Retinal pigment epithelial cell (primary cell): ENCODE data around the gene VMO1.

Experiments used
- DNase-seq: peaks from one replicate; pipeline ENCODE4 v3.0.0-alpha.2; 2010; ENCODE audit warnings: low read depth
- H3K4me3 ChIP-seq: 2 replicates; pipeline ENCODE4 v1.5.1; 2011; ENCODE audit warnings: mild to moderate bottlenecking, low read length, control low read depth, moderate library complexity
- TF ChIP-seq, protein P1 (sequence below): conservative IDR thresholded peaks from 2 replicates; pipeline ENCODE4 v1.5.1; 2011; ENCODE audit warnings: low read depth, low read length, control low read depth, inconsistent platforms

The VMO1 gene

DNA sequence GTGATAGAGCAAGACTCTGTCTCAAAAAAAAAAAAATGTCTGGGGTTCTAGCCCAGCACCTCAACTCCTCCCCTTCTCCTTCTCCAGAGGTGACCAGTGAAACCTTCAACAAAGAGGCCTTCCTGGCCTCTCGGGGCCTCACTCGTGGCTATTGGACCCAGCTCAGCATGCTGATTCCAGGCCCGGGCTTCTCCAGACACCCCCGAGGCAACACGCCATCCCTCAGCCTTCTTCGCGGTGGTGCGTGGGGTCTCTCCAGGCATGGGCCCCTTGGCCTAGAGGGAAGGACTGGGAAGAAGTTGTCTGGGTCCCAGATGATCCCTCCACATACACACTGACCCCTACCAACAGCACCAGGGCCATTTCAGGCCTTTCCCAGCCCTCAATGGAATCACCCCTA is 42.9 kb downstream of the VMO1 start:
- TF ChIP-seq, protein P1, sequence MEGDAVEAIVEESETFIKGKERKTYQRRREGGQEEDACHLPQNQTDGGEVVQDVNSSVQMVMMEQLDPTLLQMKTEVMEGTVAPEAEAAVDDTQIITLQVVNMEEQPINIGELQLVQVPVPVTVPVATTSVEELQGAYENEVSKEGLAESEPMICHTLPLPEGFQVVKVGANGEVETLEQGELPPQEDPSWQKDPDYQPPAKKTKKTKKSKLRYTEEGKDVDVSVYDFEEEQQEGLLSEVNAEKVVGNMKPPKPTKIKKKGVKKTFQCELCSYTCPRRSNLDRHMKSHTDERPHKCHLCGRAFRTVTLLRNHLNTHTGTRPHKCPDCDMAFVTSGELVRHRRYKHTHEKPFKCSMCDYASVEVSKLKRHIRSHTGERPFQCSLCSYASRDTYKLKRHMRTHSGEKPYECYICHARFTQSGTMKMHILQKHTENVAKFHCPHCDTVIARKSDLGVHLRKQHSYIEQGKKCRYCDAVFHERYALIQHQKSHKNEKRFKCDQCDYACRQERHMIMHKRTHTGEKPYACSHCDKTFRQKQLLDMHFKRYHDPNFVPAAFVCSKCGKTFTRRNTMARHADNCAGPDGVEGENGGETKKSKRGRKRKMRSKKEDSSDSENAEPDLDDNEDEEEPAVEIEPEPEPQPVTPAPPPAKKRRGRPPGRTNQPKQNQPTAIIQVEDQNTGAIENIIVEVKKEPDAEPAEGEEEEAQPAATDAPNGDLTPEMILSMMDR: no peak
- no peak overlapping the region for H3K4me3 ChIP-seq
- no peak for DNase-seq

DNA sequence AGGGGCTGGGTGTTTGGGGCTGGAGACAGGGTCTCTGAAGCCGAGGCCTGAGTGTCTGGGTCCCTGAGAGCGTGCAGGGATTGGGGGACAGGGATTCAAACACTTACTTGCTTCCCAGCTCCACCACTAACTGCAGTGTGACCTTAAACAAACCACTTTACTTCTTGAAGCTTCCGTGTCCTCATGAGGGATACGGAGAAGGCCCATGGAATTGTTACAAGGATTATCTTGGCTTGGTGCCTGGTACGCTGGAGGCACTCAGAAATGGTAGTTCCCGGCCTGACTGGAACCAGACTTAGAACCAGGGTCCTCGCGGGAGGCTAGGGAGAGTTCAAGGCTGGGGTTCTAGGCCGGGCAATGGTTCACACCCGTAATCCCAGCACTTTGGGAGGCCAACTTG is 43.5 kb downstream of the VMO1 start:
- H3K4me3 ChIP-seq: no peak overlapping the region
- DNase-seq: no peak
- TF ChIP-seq, protein P1: no peak

DNA sequence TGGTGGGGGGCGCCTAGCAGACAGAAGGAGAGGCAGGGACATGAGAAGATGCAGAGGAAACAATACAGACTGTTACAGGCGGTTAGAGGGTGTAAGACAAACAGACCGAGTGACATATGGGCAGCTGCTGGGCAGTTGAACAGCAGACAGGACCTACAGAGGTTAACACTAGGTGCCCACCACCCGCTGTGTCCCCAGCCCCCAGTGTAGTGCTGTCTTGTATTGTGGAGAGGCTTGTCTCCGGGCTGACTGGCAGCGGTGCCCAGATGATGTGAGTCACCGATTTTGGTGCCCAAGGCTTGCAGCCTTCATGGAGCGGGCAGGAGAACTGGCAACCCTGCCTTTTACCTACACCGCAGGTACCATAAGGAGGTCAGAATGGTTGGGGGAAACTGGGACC is 44.0 kb downstream of the VMO1 start:
- TF ChIP-seq, protein P1: no peak
- no peak for DNase-seq

DNA sequence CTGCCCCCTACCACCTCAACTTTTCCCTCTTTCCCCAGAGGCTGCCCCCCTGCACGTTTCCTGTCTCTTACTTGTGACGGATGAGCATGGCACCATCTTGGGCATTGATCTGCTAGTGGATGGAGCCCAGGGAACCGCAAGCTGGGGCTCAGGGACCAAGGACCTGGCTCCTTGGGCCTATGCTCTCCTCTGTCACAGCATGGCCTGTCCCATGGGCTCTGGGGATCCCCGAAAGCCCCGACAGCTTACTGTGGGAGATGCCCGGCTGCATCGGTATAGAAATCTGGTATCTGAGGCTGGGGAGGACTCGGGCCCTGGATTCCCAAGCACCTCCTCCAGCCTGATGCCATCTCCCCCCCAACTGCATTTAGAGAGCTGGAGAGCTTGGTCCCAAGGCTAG is 44.6 kb downstream of the VMO1 start:
- no peak for DNase-seq
- no peak overlapping the region for H3K4me3 ChIP-seq
- TF ChIP-seq, protein P1: no peak

More for the DNA sequence above, 44.0 kb downstream of the VMO1 start:
- H3K4me3 ChIP-seq: no peak overlapping the region

DNA sequence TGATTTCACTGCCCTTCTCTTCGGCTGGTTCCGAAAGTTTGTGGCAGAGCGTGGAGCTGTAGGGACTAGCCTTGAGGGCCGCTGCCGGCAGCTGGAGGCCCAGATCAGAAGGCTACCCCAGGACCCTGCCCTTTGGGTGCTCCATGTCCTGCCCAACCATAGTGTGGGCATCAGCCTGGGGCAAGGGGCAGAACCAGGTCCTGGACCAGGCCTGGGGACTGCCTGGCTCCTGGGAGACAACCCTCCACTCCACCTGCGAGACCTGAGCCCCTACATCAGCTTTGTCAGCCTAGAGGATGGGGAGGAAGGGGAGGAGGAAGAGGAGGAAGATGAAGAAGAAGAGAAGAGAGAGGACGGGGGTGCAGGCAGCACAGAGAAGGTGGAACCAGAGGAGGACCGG is 45.6 kb downstream of the VMO1 start:
- no peak for DNase-seq
- H3K4me3 ChIP-seq: no peak overlapping the region
- TF ChIP-seq, protein P1: no peak

DNA sequence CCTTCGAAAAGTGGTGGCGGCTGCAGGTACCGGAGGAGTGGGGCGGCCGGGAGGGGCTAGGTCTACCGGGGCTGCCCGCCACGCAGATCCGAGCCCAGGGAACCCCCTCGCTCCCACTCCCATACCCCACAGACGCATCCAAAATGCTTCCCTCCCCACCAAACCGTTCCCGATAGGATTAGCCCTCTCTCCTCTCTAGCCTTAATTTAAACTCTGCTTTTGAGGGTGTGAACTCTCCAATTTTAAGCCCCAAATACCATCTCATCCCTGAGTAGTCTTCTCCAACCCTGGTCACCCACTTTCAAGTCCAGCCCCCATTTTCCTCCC is 46.2 kb downstream of the VMO1 start:
- TF ChIP-seq, protein P1: no peak
- no peak for DNase-seq
- H3K4me3 ChIP-seq: peak overlapping the region; percentile 50

DNA sequence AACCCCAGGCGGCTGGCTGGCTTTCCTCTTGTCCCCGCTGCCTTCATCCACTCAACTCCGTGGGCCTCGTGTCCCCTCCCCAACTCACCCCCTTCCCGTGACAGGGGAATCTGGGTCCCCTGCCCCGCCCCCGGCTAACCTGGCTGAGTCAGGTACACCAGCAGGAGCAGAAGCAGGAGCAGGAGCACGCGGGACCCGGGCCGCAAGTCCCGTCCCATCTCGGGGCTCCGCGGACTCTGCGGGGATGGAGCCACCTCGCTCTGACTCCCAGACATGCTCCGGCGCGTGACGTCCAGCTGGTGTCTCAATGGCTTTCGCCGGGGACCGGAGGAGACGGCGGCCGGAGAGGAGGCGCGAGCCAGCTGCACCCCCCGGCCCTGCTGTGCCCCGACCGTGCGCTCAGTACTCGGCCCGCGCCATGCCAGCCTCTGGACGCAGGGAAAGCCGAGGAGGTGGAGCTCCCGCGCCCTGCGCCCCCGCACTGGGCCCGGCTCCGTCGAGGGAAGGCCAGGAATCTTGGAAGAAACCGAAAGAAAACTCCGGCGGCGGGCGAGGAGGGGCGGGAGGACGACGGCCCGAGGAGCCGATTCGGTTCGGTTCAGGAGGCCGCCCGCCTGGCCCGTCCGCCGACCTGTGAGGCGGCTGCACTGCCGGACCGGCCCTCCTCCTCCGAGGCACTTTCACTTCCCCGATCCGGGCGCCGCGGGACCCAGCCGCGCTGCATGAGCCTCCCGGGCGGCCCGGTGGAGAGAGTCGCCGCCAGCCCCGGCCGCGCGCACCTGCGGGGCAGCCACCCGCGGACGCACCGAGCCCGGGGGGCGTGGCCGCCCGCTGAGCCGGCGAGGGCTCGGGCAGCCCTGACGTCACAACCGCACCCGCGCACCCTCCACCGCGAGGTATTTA is 46.8 kb downstream of the VMO1 start, which contains the start of the genes CXCL16 and ZMYND15:
CXCL16 (minus strand) TSS at position 807 of the 903 bp plus-strand sequence; CDS start at position 218, 589 bp downstream.
ZMYND15 (plus strand) TSS at position 712 of the 903 bp plus-strand sequence. CDS start 716 bp downstream, outside the sequence.
- TF ChIP-seq, protein P1: no peak

More for the DNA sequence above, 46.8 kb downstream of the VMO1 start, which contains the start of the genes CXCL16 and ZMYND15:
- no peak for DNase-seq
- peak within 1 kb of the TSS; percentile 50 for H3K4me3 ChIP-seq
